ENCODE data around the gene ATXN7. TPM values are rescaled to one million over a fixed set of nuclear protein-coding genes. Genes with fewer than 3 reads are reported as not detected.

ATXN7 gene
- total RNA-seq, 2 donors from 2014 or later, result 165 to 205 TPM

DNA sequence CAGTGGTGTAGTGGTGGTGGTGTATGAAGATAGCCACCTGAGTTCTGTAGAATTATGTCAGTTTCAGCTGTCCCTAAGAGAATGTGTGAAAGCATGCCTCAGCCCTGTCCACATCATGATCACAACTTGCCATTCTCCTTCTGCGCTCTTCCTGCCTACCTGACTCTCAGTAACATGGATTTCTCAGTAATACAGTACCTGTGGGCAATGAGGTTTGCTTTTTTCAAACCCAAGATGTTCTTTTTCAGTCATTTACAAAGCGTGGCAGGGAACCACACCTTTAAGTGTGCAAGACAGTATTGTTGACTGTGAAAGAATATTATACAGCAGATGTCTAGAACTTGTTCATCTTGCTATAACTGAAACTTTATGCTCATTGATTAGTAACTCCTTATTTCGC is 120.7 kb downstream of the ATXN7 start:
- Mint-ChIP-seq H3K27ac (peak overlapping the region; percentile 91), H3K4me1 (peaks cover 53% of the 10 kb centered on the region), H3K4me3 (no peak overlapping the region), H3K36me3 (ENCODE audit: low read depth) (peaks cover 15% of the 10 kb centered on the region), H3K27me3 (no peaks in the 10 kb centered on the region)
- DNase-seq (no peak), ATAC-seq (no peak)
- H3K9me3 ChIP-seq (ENCODE audit: control insufficient read depth, low read length, poor library complexity, severe bottlenecking), result no peaks in the 10 kb centered on the region

DNA sequence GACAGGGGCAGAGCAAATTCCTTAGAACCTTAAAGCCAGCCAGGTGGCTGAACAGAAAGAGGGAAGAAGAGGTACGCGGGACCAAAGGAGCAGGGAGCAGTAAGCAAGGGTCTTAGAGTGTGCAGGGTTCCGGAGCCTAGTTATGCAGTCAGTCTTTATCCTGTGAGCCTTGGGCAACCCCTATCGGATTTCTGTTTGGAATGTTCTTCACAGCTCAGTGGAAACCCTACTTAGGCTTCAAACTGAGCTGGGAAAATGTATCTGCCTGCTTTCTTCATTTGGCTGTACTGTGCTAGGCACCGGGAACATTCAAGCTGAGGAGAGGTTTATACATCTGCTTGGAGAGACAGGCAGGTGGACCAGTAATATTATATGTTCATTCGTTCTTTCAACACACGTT is 122.5 kb downstream of the ATXN7 start:
- ATAC-seq (no peak), DNase-seq (no peak)
- Mint-ChIP-seq H3K27me3 (no peaks in the 10 kb centered on the region), H3K27ac (peak overlapping the region; percentile 91), H3K4me1 (peaks cover 42% of the 10 kb centered on the region), H3K4me3 (no peak overlapping the region), H3K36me3 (ENCODE audit: low read depth) (peaks cover 15% of the 10 kb centered on the region)
- H3K9me3 ChIP-seq (ENCODE audit: control insufficient read depth, low read length, poor library complexity, severe bottlenecking), result no peaks in the 10 kb centered on the region

- Mint-ChIP-seq H3K27me3 (no peaks in the 10 kb centered on the region), H3K27ac (peak overlapping the region; percentile 73), H3K4me3 (no peak overlapping the region), H3K36me3 (ENCODE audit: low read depth) (peaks cover 17% of the 10 kb centered on the region), H3K4me1 (peaks cover 43% of the 10 kb centered on the region)
- H3K9me3 ChIP-seq (ENCODE audit: control insufficient read depth, low read length, poor library complexity, severe bottlenecking), result no peaks in the 10 kb centered on the region
- DNase-seq, result no peak
- no peak for ATAC-seq
Observed at GRCh38 chr3:63986831-63987230, 123.2 kb downstream of the ATXN7 start.

- no peak for DNase-seq
- ATAC-seq, result no peak
- Mint-ChIP-seq H3K36me3 (ENCODE audit: low read depth) (peaks cover 14% of the 10 kb centered on the region), H3K27me3 (no peaks in the 10 kb centered on the region), H3K4me3 (no peak overlapping the region), H3K4me1 (peaks cover 39% of the 10 kb centered on the region), H3K27ac (peak overlapping the region; percentile 14)
- no peaks in the 10 kb centered on the region for H3K9me3 ChIP-seq (ENCODE audit: control insufficient read depth, low read length, poor library complexity, severe bottlenecking)
Observed at GRCh38 chr3:63988943-63989342, 125.3 kb downstream of the ATXN7 start.

- ATAC-seq (no peak), DNase-seq (no peak)
- H3K4me3 Mint-ChIP-seq, result no peak overlapping the region
- peaks cover 37% of the 10 kb centered on the region for H3K4me1 Mint-ChIP-seq
- peaks cover 9% of the 10 kb centered on the region for H3K36me3 Mint-ChIP-seq (ENCODE audit: low read depth)
- peak overlapping the region; percentile 81 for H3K27ac Mint-ChIP-seq
- no peaks in the 10 kb centered on the region for H3K9me3 ChIP-seq (ENCODE audit: control insufficient read depth, low read length, poor library complexity, severe bottlenecking)
- no peaks in the 10 kb centered on the region for H3K27me3 Mint-ChIP-seq
Observed at GRCh38 chr3:63990204-63990603, 126.5 kb downstream of the ATXN7 start.

DNA sequence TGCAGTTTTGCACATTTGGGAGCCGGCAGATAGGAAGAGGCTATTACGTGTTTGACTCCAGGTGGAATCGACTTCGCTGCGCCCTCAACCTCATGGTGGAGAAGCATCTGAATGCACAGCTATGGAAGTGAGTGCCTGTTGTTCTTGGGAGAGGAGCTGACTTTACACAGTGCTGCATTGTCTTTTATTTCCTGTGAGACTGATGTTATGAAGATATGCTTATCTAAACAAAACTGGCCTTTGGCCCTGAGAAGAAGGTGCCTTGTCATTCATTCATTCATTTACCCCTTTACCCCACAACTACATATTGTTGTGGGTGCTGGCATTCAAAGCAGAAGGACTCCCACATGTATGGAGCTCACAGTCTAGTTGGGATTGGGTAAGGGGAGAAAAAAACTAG is 127.1 kb downstream of the ATXN7 start:
- H3K9me3 ChIP-seq (ENCODE audit: control insufficient read depth, low read length, poor library complexity, severe bottlenecking), result no peaks in the 10 kb centered on the region
- H3K4me3 Mint-ChIP-seq, result no peak overlapping the region
- DNase-seq, result no peak
- H3K36me3 Mint-ChIP-seq (ENCODE audit: low read depth), result peaks cover 9% of the 10 kb centered on the region
- peak overlapping the region; percentile 81 for H3K27ac Mint-ChIP-seq
- H3K4me1 Mint-ChIP-seq, result peaks cover 35% of the 10 kb centered on the region
- H3K27me3 Mint-ChIP-seq, result no peaks in the 10 kb centered on the region
- no peak for ATAC-seq

DNA sequence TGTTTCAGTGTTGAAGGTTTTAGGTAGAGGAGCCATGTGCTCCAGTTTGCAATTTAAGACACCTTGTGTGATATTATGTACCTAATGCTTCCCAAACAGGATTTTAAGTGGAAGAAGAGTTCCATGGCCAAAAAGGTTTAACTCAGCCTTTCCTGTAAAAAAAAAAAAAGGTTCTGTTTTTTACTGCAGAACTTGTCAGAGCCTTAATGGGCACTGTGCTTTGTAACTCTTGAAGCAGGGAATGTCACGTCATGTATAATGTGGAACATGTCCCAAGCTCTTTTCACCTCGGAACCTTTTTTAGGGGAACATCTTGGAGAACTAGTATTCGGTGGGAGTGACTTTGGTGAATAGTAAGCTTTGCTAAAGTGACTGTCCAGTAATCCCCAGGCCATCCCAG is 128.0 kb downstream of the ATXN7 start:
- H3K9me3 ChIP-seq (ENCODE audit: control insufficient read depth, low read length, poor library complexity, severe bottlenecking), result no peaks in the 10 kb centered on the region
- Mint-ChIP-seq H3K27me3 (no peaks in the 10 kb centered on the region), H3K36me3 (ENCODE audit: low read depth) (peaks cover 13% of the 10 kb centered on the region), H3K4me1 (peaks cover 32% of the 10 kb centered on the region), H3K4me3 (peak overlapping the region; percentile 25), H3K27ac (peak overlapping the region; percentile 81)
- ATAC-seq (no peak), DNase-seq (no peak)

DNA sequence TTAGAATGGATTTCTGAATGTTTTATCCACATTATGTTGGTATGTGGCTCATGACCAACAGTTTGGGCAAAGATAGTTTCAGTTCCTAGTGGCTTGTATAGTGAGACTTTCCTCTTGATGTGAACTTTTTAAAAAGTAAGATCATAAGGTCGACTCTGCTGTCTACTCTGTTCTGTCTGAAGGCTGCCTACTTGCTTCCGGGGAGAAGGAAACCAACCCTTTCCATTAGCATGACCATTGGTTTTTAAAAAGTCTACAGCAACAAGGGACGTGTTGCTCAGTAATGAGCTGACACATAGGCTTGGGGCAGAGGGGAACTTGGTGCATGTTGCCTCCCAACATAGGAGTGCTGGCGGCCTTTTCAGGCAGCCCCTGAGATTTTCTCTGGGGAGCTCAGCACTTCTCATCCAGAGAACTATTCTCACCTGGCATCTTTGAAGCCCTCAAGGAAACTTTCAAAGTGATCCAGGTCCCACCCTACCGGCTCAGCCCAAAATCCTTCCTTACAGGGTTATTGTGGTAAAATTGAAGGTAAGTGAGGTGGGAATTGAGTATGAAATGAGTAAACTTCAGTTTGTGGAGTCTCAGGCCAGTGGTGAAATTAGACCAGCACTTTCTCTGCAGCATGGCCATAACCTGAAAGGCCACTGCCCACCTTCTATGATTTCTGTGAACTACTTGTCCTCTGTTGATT is 129.0 kb downstream of the ATXN7 start:
- ATAC-seq (no peak), DNase-seq (no peak)
- Mint-ChIP-seq H3K4me1 (peaks cover 35% of the 10 kb centered on the region), H3K36me3 (ENCODE audit: low read depth) (peaks cover 13% of the 10 kb centered on the region), H3K27me3 (no peaks in the 10 kb centered on the region), H3K4me3 (no peak overlapping the region), H3K27ac (peak overlapping the region; percentile 81)
- no peaks in the 10 kb centered on the region for H3K9me3 ChIP-seq (ENCODE audit: control insufficient read depth, low read length, poor library complexity, severe bottlenecking)

DNA sequence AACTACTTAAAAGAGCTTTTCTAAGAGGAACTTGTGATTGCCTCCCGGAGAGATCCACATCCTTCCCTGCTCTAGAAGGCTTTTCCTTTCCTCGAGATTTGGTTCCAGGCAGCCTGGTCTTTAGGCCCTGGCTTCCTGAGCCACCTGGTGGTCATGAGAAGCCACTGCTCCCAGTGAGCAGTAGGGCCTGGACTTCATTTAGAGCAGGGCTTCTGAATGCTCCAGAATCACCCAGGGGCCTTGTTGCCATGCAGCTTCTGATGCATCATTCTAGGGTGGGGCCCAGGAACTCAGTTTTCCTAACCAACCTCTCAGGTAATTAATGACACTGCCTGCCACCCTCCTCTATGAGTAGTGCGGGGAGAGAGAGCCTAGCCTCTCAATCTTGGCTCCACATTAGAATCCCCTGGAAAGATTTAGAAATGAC is 130.0 kb downstream of the ATXN7 start:
- peak; percentile 22 to 51 (median 31) for DNase-seq
- no peaks in the 10 kb centered on the region for H3K9me3 ChIP-seq (ENCODE audit: control insufficient read depth, low read length, poor library complexity, severe bottlenecking)
- peak overlapping the region; percentile 77 for H3K27ac Mint-ChIP-seq
- H3K4me3 Mint-ChIP-seq, result no peak overlapping the region
- H3K36me3 Mint-ChIP-seq (ENCODE audit: low read depth), result peaks cover 13% of the 10 kb centered on the region
- H3K4me1 Mint-ChIP-seq, result peaks cover 31% of the 10 kb centered on the region
- H3K27me3 Mint-ChIP-seq, result no peaks in the 10 kb centered on the region
- peak; percentile 86 for ATAC-seq

DNA sequence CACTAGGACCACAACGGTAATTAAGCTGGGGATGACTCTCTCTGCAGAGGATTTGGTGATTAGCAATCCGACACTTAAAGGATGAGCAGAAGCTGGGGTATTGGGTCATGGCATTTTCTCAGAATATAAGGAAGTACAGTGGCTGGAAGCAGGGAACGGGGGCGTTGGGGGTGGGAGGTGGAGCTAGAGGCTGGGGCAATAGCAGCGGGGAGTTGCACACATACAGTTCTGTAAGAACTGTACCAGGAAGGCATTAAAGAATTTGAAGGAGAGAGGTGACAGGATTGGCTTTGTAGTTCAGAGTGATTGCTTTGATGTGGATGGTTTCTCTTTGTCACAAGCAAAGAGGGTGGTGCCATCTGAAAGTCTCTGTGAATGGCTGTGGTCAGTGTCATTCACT is 131.4 kb downstream of the ATXN7 start:
- no peaks in the 10 kb centered on the region for H3K27me3 Mint-ChIP-seq

GRCh38 chr3:63998852-63999754 is 135.4 kb downstream of the ATXN7 start:
- ATAC-seq, result no peak
- Mint-ChIP-seq H3K4me3 (no peak overlapping the region), H3K27ac (no peak overlapping the region), H3K4me1 (peaks cover 23% of the 10 kb centered on the region), H3K36me3 (ENCODE audit: low read depth) (peaks cover 13% of the 10 kb centered on the region), H3K27me3 (no peaks in the 10 kb centered on the region)
- H3K9me3 ChIP-seq (ENCODE audit: control insufficient read depth, low read length, poor library complexity, severe bottlenecking), result no peaks in the 10 kb centered on the region
- DNase-seq, result no peak

More for the DNA sequence above, 131.4 kb downstream of the ATXN7 start:
- ATAC-seq, result no peak
- H3K4me1 Mint-ChIP-seq, result peaks cover 32% of the 10 kb centered on the region
- peak overlapping the region; percentile 59 for H3K4me3 Mint-ChIP-seq
- DNase-seq, result no peak
- H3K36me3 Mint-ChIP-seq (ENCODE audit: low read depth), result peaks cover 13% of the 10 kb centered on the region
- H3K9me3 ChIP-seq (ENCODE audit: control insufficient read depth, low read length, poor library complexity, severe bottlenecking), result no peaks in the 10 kb centered on the region
- H3K27ac Mint-ChIP-seq, result peak overlapping the region; percentile 84

DNA sequence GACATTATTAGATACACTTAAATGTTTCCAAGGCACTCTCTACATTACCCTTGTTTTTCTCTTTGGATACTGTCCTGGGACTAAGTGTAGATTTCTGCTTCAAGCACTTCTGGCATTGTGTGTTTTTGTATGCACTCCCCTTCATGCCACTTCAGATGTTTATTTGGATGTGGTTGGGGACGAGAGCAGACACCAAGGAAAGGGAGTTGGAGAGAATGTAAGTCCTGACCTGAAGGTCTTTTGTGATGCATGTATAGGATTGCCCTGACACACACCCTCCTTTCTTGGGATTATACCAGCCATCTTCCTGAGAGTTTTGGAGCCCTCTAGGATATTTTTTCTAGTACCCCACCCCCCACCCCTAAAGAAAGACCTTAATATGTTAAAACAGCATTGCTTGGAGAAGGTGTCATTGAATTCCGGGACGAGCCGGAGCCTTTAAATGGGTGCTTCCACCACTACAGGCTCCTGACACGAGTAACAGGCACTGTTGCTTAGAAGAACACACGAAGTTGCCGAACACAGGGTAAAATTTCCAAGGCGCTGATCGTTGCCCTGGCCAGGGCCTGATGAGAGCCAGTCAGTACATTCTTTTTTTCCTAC is 136.9 kb downstream of the ATXN7 start:
- H3K27ac Mint-ChIP-seq, result peak overlapping the region; percentile 41
- no peak overlapping the region for H3K4me3 Mint-ChIP-seq
- peaks cover 11% of the 10 kb centered on the region for H3K36me3 Mint-ChIP-seq (ENCODE audit: low read depth)
- no peaks in the 10 kb centered on the region for H3K27me3 Mint-ChIP-seq
- H3K9me3 ChIP-seq (ENCODE audit: control insufficient read depth, low read length, poor library complexity, severe bottlenecking), result no peaks in the 10 kb centered on the region
- ATAC-seq, result no peak
- DNase-seq, result no peak
- H3K4me1 Mint-ChIP-seq, result peaks cover 15% of the 10 kb centered on the region

DNA sequence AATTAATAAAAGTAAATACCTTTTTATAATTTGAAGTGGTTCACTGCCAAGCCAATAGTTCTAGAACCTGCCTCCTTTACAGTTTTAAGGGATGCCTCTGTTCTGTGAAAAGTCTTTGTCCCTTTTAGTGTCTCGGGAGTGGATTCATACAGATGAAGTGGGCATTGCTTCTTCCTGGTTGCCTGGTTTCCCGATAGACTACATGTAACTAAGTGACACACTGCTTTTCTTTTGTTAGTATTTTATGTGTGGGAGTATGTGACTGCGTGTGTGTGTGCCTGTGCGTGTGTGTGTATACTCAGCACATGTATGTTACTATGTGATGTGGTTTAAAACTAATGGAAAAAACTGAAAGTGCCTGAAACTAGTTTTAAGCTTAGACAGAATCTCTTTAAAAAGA is 138.6 kb downstream of the ATXN7 start:
- DNase-seq (no peak), ATAC-seq (no peak)
- no peaks in the 10 kb centered on the region for H3K9me3 ChIP-seq (ENCODE audit: control insufficient read depth, low read length, poor library complexity, severe bottlenecking)
- peak overlapping the region; percentile 2 for H3K27ac Mint-ChIP-seq
- H3K4me3 Mint-ChIP-seq, result peak overlapping the region; percentile 36
- H3K36me3 Mint-ChIP-seq (ENCODE audit: low read depth), result peaks cover 2% of the 10 kb centered on the region
- peaks cover 12% of the 10 kb centered on the region for H3K4me1 Mint-ChIP-seq
- no peaks in the 10 kb centered on the region for H3K27me3 Mint-ChIP-seq

Data from T-helper 17 cell (primary cell).